GM18526 (cell line): ENCODE data around the gene GPC6.

Source experiments
- POLR2A ChIP-seq: IDR thresholded peaks from 3 replicates; pipeline ENCODE4 v1.6.1; 2011; ENCODE audit not compliant: insufficient read length; ENCODE audit errors: extremely low read depth

GPC6 gene

GRCh38 chr13:93455861-93456260 is 229.3 kb downstream of the GPC6 start:
- no peak for TF ChIP-seq POLR2A

GRCh38 chr13:93460005-93460404 is 233.4 kb downstream of the GPC6 start:
- no peak for TF ChIP-seq POLR2A

- TF ChIP-seq POLR2A: no peak
Measured at GRCh38 chr13:93462151-93462550, 235.5 kb downstream of the GPC6 start.

- TF ChIP-seq POLR2A: no peak
Measured at GRCh38 chr13:93466502-93467036, 240.0 kb downstream of the GPC6 start.

- TF ChIP-seq POLR2A: no peak
Measured at GRCh38 chr13:93467175-93467574, 240.6 kb downstream of the GPC6 start.

- no peak for TF ChIP-seq POLR2A
Measured at GRCh38 chr13:93468433-93468832, 241.8 kb downstream of the GPC6 start.

- no peak for TF ChIP-seq POLR2A
Measured at GRCh38 chr13:93472296-93472695, 245.7 kb downstream of the GPC6 start.

- no peak for TF ChIP-seq POLR2A
Measured at GRCh38 chr13:93472814-93473296, 246.2 kb downstream of the GPC6 start.

- TF ChIP-seq POLR2A: no peak
Measured at GRCh38 chr13:93473441-93474270, 247.0 kb downstream of the GPC6 start.

- TF ChIP-seq POLR2A: no peak
Measured at GRCh38 chr13:93476175-93476574, 249.6 kb downstream of the GPC6 start.

- no peak for TF ChIP-seq POLR2A
Measured at GRCh38 chr13:93477238-93477637, 250.6 kb downstream of the GPC6 start.

GRCh38 chr13:93480553-93481106 is 254.0 kb downstream of the GPC6 start:
- TF ChIP-seq POLR2A: no peak

- TF ChIP-seq POLR2A: no peak
Measured at GRCh38 chr13:93496985-93497673, 270.5 kb downstream of the GPC6 start.

GRCh38 chr13:93499991-93500390 is 273.4 kb downstream of the GPC6 start:
- TF ChIP-seq POLR2A: no peak

GRCh38 chr13:93502071-93502470 is 275.5 kb downstream of the GPC6 start:
- no peak for TF ChIP-seq POLR2A

- no peak for TF ChIP-seq POLR2A
Measured at GRCh38 chr13:93502987-93503615, 276.5 kb downstream of the GPC6 start.
